HG02981 (cell line): ENCODE data around the gene GAPDH.
"Not testable (repeated sequence)": the region's sequence is repeated elsewhere in the genome, so short reads cannot be mapped to it uniquely, and the experiment has no call there.

Experiments used
- ATAC-seq: cut with Tn5 transposase; IDR thresholded peaks from one replicate; pipeline ENCODE4 v1.9.1; 2021; ENCODE audit warnings: mild to moderate bottlenecking, moderate library complexity; ENCODE audit not compliant: unreplicated experiment

GAPDH gene

DNA sequence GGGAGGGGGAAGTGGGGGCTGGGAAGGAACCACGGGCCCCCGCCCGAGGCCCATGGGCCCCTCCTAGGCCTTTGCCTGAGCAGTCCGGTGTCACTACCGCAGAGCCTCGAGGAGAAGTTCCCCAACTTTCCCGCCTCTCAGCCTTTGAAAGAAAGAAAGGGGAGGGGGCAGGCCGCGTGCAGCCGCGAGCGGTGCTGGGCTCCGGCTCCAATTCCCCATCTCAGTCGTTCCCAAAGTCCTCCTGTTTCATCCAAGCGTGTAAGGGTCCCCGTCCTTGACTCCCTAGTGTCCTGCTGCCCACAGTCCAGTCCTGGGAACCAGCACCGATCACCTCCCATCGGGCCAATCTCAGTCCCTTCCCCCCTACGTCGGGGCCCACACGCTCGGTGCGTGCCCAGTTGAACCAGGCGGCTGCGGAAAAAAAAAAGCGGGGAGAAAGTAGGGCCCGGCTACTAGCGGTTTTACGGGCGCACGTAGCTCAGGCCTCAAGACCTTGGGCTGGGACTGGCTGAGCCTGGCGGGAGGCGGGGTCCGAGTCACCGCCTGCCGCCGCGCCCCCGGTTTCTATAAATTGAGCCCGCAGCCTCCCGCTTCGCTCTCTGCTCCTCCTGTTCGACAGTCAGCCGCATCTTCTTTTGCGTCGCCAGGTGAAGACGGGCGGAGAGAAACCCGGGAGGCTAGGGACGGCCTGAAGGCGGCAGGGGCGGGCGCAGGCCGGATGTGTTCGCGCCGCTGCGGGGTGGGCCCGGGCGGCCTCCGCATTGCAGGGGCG lies at the start of gene GAPDH:
TSS of gene GAPDH (plus strand) at position 595 of the 772 bp plus-strand sequence. CDS start 316 bp downstream, outside the sequence.
- peak; percentile 54 for ATAC-seq

DNA sequence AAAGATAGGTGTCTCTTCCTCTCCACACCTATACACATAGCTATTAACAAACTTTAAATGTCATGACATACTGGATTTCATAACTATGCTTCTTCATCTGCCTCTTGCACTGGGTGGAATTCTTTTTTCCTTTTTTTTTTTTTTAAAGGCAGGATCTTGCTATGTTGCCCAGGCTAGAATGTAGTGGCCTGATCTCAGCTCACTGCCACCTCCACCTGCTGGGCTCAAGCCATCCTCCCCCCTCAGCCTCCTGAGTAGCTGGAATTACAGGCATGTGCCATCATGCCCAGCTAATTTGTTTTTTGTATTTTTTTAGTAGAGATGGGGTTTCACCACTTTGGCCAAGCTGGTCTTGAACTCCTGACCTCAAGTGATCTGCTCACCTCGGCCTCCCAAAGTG lies 46.1 kb upstream of the GAPDH start:
- no peak for ATAC-seq

DNA sequence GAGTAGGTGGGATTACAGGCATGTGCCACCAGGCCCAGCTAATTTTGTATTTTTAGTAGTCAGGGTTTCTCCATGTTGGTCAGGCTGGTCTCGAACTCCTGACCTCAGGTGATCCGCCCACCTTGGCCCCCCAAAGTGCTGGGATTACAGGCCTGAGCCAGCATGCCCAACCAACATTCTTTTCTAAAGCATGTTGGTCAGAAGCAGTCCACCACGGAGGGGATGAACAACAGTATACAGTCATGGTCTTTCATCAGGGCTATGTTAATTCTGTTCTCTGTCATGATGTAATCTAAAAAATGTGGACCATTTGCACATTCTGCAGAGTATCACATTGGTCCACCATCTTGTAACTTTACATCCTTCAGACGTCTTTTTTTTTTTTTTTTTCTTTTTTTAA lies 44.9 kb upstream of the GAPDH start:
- no peak for ATAC-seq

GRCh38 chr12:6490673-6491072 lies 43.6 kb upstream of the GAPDH start:
- not testable (repeated sequence) for ATAC-seq

- ATAC-seq: peak; percentile 69
Observed at GRCh38 chr12:6492838-6493496, 41.4 kb upstream of the GAPDH start, which contains the start of gene MRPL51. Gene MRPL51, minus strand, starts transcription at chr12:6493262. Its CDS starts 126 bp downstream, at chr12:6493136.

GRCh38 chr12:6493497-6494257 lies 40.6 kb upstream of the GAPDH start, which contains the start of gene NCAPD2:
Gene NCAPD2, plus strand, starts transcription at chr12:6494102. Its CDS starts 997 bp downstream, at chr12:6495099.
- ATAC-seq: peak; percentile 89

GRCh38 chr12:6494258-6494743 lies 40.0 kb upstream of the GAPDH start:
- ATAC-seq: no peak

DNA sequence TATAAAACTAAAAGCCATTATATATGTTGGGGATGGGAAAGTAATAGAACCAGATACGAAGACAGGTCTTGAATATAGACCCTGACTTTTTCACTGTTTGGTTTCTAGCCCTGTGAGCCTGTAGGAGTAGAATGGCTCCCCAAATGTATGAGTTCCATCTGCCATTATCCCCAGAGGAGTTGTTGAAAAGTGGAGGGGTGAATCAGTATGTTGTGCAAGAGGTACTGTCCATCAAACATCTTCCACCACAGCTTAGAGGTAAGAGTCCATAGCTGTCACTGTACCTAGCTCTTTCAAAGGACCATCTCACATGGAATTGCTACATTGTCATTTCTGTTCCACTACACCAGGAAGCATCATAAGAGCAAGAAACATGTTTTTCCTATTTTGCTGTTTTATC lies 39.3 kb upstream of the GAPDH start:
- ATAC-seq: no peak

- ATAC-seq: not testable (repeated sequence)
Observed at GRCh38 chr12:6497291-6497690, 37.0 kb upstream of the GAPDH start.

GRCh38 chr12:6500466-6500865 lies 33.9 kb upstream of the GAPDH start:
- ATAC-seq: no peak

DNA sequence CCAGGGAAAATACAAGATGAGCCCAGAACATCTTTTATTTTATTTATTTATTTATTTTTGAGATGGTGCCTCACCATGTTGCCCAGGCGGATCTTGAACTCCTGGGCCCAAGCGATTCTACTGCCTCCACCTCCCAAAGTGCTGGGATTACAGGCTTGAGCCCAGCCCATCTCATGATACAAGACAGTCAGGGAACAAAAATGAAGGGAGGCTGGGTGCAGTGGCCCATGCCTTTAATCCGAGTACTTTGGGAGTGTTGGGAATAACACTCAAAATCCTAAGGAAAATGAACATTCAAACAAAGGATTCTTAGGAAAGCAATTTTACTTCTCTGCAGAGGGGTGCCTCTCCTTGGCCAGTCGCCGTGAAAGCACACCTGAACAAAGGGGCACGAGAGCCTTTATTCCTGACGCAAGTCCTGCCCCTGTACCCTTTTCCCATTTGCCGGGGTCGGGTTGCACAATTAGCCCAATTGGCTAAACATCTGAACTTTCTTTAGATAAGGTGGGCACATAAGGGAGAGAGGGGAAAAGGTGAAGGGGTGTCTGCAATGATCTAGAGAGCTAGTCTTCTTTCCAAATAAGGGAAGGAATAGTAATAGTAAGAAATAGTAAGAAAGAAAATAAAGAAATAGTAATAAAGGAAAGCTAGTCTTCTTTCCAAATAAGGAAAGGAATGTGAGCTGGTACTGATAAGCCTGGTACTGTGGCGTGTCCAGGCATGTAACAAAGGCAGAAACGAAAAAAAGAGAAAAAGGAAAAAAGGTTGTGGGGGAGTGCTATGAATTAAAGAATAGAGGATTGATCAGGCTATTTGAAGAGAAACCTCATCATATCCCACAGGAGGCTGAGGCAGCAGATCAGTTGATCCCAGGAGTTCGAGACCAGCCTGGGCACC lies 27.0 kb upstream of the GAPDH start:
- ATAC-seq: no peak

- ATAC-seq: no peak
Observed at GRCh38 chr12:6508087-6508486, 26.2 kb upstream of the GAPDH start.

DNA sequence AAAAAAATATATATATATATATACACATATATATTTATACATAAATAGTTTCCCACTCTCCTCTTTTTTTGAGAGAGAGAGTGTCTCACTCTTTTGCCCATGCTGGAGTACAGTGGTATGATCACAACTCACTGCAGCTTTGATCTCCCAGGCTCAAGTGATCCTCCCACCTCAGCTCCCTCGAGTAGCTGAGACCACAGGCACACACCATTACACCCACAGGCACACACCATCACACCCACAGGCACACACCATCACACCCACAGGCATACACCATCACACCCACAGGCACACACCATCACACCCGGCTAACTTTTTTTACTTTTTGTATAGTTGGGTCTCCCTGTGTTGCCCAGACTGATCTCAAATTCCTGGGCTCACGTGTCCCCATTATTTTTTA lies 14.1 kb upstream of the GAPDH start:
- no peak for ATAC-seq

DNA sequence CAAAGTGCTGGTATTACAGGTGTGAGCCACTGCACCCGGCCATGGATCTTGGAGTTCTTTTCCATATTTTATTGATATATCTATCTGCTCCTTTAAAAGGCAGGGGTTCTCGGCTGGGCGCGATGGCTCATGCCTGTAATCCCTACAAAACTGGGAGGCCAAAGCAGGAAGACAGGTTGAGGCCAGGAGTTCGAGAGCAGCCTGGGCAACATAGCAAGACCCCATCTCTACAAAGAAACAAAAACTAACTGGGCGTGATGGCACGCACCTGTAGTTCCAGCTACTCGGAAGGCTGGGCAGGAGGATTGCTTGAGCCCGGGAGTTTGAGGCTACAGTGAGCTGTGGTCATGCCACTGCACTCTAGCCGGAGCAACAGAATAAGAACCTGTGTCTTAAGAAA lies 12.1 kb upstream of the GAPDH start:
- ATAC-seq: no peak

- ATAC-seq: no peak
Observed at GRCh38 chr12:6523708-6524107, 10.6 kb upstream of the GAPDH start.

GRCh38 chr12:6524648-6525047 lies 9.7 kb upstream of the GAPDH start:
- ATAC-seq: no peak

DNA sequence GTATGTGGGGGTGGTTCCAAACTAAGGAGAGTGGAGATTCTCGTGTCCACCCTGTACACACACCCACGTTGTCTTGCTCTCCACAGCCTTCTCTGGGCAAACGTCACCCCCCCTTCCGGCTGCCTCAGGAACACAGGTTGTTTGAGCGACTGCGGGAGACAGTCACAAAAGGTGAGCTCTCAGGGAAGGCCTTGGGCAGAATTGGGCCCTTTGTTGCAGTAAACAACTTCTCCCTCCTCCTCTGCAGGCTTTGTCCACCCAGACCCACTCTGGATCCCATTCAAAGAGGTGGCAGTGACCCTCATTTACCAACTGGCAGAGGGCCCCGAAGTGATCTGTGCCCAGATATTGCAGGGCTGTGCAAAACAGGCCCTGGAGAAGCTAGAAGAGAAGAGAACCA lies 8.1 kb upstream of the GAPDH start:
- no peak for ATAC-seq

- ATAC-seq: no peak
Observed at GRCh38 chr12:6526766-6527525, 7.4 kb upstream of the GAPDH start.

DNA sequence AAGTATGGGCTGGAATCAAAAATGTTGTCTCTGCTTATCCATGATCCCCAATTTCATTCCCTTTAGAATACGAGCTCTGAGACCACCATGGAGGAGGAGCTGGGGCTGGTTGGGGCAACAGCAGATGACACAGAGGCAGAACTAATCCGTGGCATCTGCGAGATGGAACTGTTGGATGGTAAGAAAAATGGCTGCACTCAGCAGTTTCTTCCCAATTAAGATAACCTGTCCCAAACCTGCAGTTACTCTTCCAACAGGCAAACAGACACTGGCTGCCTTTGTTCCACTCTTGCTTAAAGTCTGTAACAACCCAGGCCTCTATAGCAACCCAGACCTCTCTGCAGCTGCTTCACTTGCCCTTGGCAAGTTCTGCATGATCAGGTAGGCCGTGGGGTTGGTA lies 6.6 kb upstream of the GAPDH start:
- no peak for ATAC-seq
